GM23338 (cell line): ENCODE data around the gene ESRRB. TPM values are rescaled to one million over a fixed set of nuclear protein-coding genes. Genes with fewer than 3 reads are reported as not detected.

ENCODE experiments used
- ATAC-seq: fragments of 200-7000 bp; cut with Tn5 transposase; 3 replicates; pipeline ENCODE4 v1.9.1; 2020
- DNase-seq: peaks from one replicate; pipeline ENCODE4 v3.0.0-alpha.2; 2015; ENCODE audit warnings: low spot score
- H2AFZ ChIP-seq: fragments of 200-600 bp; sonication (generic); 2 replicates; pipeline ENCODE4 v1.8.0; 2016; ENCODE audit warnings: antibody characterized with exemption, mild to moderate bottlenecking, moderate library complexity
- H3F3A ChIP-seq: fragments of 200-600 bp; sonication (generic); replicated peaks from 2 replicates; pipeline ENCODE4 v1.8.0; 2017; ENCODE audit warnings: antibody characterized with exemption, mixed run types, low read depth
- H3K27ac ChIP-seq: fragments of 200-600 bp; sonication (generic); 2 replicates; pipeline ENCODE4 v1.6.1; 2016; ENCODE audit warnings: low read depth
- H3K27me3 ChIP-seq: fragments of 200-600 bp; sonication (generic); 2 replicates; pipeline ENCODE4 v1.8.0; 2016; ENCODE audit warnings: mild to moderate bottlenecking, mixed run types, moderate library complexity; ENCODE audit not compliant: insufficient read depth
- H3K36me3 ChIP-seq: fragments of 200-600 bp; sonication (generic); 2 replicates; pipeline ENCODE4 v1.8.0; 2016; ENCODE audit warnings: mild to moderate bottlenecking; ENCODE audit not compliant: insufficient read depth
- H3K4me1 ChIP-seq: fragments of 200-600 bp; sonication (generic); 2 replicates; pipeline ENCODE4 v1.8.0; 2016; ENCODE audit warnings: mild to moderate bottlenecking, moderate library complexity; ENCODE audit not compliant: insufficient read depth
- H3K4me2 ChIP-seq: fragments of 200-600 bp; sonication (generic); 2 replicates; pipeline ENCODE4 v1.7.1; 2017; ENCODE audit warnings: mixed run types
- H3K4me3 ChIP-seq: fragments of 200-600 bp; sonication (generic); 2 replicates; pipeline ENCODE4 v1.6.1; 2016; ENCODE audit warnings: mixed run types
- H3K79me2 ChIP-seq: fragments of 200-600 bp; sonication (generic); replicated peaks from 2 replicates; pipeline ENCODE4 v1.8.0; 2017; ENCODE audit warnings: mild to moderate bottlenecking; ENCODE audit not compliant: insufficient read depth
- H3K9me2 ChIP-seq: fragments of 200-600 bp; sonication (generic); 2 replicates; pipeline ENCODE4 v1.8.0; 2017; ENCODE audit not compliant: insufficient read depth
- H4K20me1 ChIP-seq: fragments of 200-600 bp; sonication (generic); replicated peaks from 2 replicates; pipeline ENCODE4 v1.8.0; 2017; ENCODE audit warnings: mild to moderate bottlenecking; ENCODE audit not compliant: insufficient read depth
- H3K27ac Mint-ChIP-seq: 2 replicates; pipeline ENCODE4 v1.8.0; 2020; ENCODE audit warnings: inconsistent platforms, mild to moderate bottlenecking, moderate library complexity, mixed read lengths
- H3K27me3 Mint-ChIP-seq: 3 replicates; pipeline ENCODE4 v1.8.0; 2022; ENCODE audit warnings: low read depth, mild to moderate bottlenecking, moderate library complexity, mixed read lengths, inconsistent platforms; ENCODE audit not compliant: insufficient read depth, poor library complexity
- H3K36me3 Mint-ChIP-seq: 3 replicates; pipeline ENCODE4 v1.8.0; 2021; ENCODE audit warnings: low read depth, mild to moderate bottlenecking, inconsistent platforms, moderate library complexity, mixed read lengths
- H3K4me1 Mint-ChIP-seq: 3 replicates; pipeline ENCODE4 v1.8.0; 2020; ENCODE audit warnings: mild to moderate bottlenecking, inconsistent platforms, mixed read lengths
- H3K4me3 Mint-ChIP-seq: 3 replicates; pipeline ENCODE4 v1.8.0; 2021; ENCODE audit warnings: moderate library complexity, mild to moderate bottlenecking, inconsistent platforms, mixed read lengths
- H3K9me3 Mint-ChIP-seq: 3 replicates; pipeline ENCODE4 v1.8.0; 2020; ENCODE audit warnings: moderate library complexity, mild to moderate bottlenecking, inconsistent platforms, mixed read lengths
- CTCF ChIP-seq, 2 experiments: fragments of 200-600 bp in 1 of 2; sonication (generic) in 1 of 2; conservative IDR thresholded peaks; 2 replicates each; pipeline versions ENCODE4 v1.5.1 to v1.6.1; 2016 to 2017; ENCODE audit warnings: antibody characterized with exemption in 2 of 2, low read depth in 2 of 2, mild to moderate bottlenecking in 2 of 2, moderate library complexity in 1 of 2
- EZH2phosphoT487 ChIP-seq: fragments of 200-600 bp; sonication (generic); IDR thresholded peaks from one replicate; pipeline ENCODE4 v1.8.1; 2018; ENCODE audit warnings: antibody characterized with exemption; ENCODE audit not compliant: unreplicated experiment
- JUNB ChIP-seq: IDR thresholded peaks from one replicate; pipeline ENCODE4 v1.6.1; 2016; ENCODE audit warnings: antibody characterized with exemption; ENCODE audit not compliant: unreplicated experiment
- NANOG ChIP-seq: IDR thresholded peaks from 2 replicates; pipeline ENCODE4 v1.6.1; 2016; ENCODE audit warnings: antibody characterized with exemption, borderline replicate concordance
- STAT1 ChIP-seq: IDR thresholded peaks from one replicate; pipeline ENCODE4 v1.6.1; 2016; ENCODE audit warnings: antibody characterized with exemption; ENCODE audit not compliant: unreplicated experiment
- ZNF331 ChIP-seq: fragments of 250-450 bp; sonication (Bioruptor Pico); IDR thresholded peaks from 2 replicates; pipeline ENCODE4 v1.5.0; 2020; ENCODE audit warnings: low read depth, mild to moderate bottlenecking, moderate library complexity
- ZNF462 ChIP-seq: fragments of 250-450 bp; sonication (Bioruptor Pico); IDR thresholded peaks from 2 replicates; pipeline ENCODE4 v1.5.0; 2020; ENCODE audit warnings: mild to moderate bottlenecking, moderate library complexity
- polyA plus RNA-seq: library from polyadenylated mRNA; unstranded; fragments of >200 nt; fragmentation: Nextera tagmentation; extraction: Ambion mirVana; gene quantifications from 2 replicates; pipeline ENCODE4 v1.2.1, GENCODE V29; 2016
- total RNA-seq: library from RNA; depleted of rRNA; stranded (reverse); fragments of >200 nt; shearing (Covaris generic); gene quantifications from 2 replicates; pipeline ENCODE4 v1.2.3, GENCODE V29; 2014

The ESRRB gene
- total and polyA plus RNA-seq, 2 experiments from 2014 or later = 0.31 to 0.52 TPM

- Histone ChIP-seq H3K36me3 (no peaks in the 10 kb centered on the region), H4K20me1 (no peaks in the 10 kb centered on the region), H3K4me1 (no peaks in the 10 kb centered on the region), H3K4me3 (no peak overlapping the region), H3K9me2 (no peaks in the 10 kb centered on the region), H3F3A (no peaks in the 10 kb centered on the region), H3K27ac (no peak overlapping the region), H3K79me2 (no peaks in the 10 kb centered on the region), H2AFZ (no peak overlapping the region), H3K4me2 (no peak overlapping the region), H3K27me3 (no peaks in the 10 kb centered on the region)
- Mint-ChIP-seq H3K36me3 (no peaks in the 10 kb centered on the region), H3K4me1 (peaks cover 12% of the 10 kb centered on the region), H3K27ac (no peak overlapping the region), H3K4me3 (no peak overlapping the region), H3K27me3 (peaks cover 7% of the 10 kb centered on the region), H3K9me3 (no peaks in the 10 kb centered on the region)
- ATAC-seq (no peak), DNase-seq (no peak)
- no peak for TF ChIP-seq STAT1
- no peak for TF ChIP-seq ZNF331 (CRISPR knock-in tag)
- no peak for TF ChIP-seq EZH2phosphoT487
These were observed 58.3 kb downstream of the ESRRB start for GRCh38 chr14:76434220-76434619.

- Histone ChIP-seq H3K27me3 (no peaks in the 10 kb centered on the region), H4K20me1 (no peaks in the 10 kb centered on the region), H3K27ac (no peak overlapping the region), H3K9me2 (no peaks in the 10 kb centered on the region), H3K36me3 (no peaks in the 10 kb centered on the region), H3K79me2 (no peaks in the 10 kb centered on the region), H3K4me1 (no peaks in the 10 kb centered on the region), H3K4me3 (no peak overlapping the region), H3F3A (no peaks in the 10 kb centered on the region), H3K4me2 (no peak overlapping the region), H2AFZ (no peak overlapping the region)
- Mint-ChIP-seq H3K27me3 (peaks cover 2% of the 10 kb centered on the region), H3K4me1 (no peaks in the 10 kb centered on the region), H3K9me3 (no peaks in the 10 kb centered on the region), H3K36me3 (no peaks in the 10 kb centered on the region), H3K4me3 (no peak overlapping the region), H3K27ac (no peak overlapping the region)
- ATAC-seq (no peak), DNase-seq (no peak)
- TF ChIP-seq NANOG = no peak
- no peak for TF ChIP-seq CTCF (conservative IDR thresholded peaks at IDR 0.05; ENCODE audit: low read depth in 2 of 2)
These were observed 63.4 kb downstream of the ESRRB start for GRCh38 chr14:76439237-76439775.

GRCh38 chr14:76446486-76446885, 70.5 kb downstream of the ESRRB start:
- Mint-ChIP-seq H3K36me3 (no peaks in the 10 kb centered on the region), H3K9me3 (no peaks in the 10 kb centered on the region), H3K4me1 (peaks cover 9% of the 10 kb centered on the region), H3K27me3 (no peaks in the 10 kb centered on the region), H3K27ac (no peak overlapping the region), H3K4me3 (no peak overlapping the region)
- DNase-seq (no peak), ATAC-seq (no peak)
- H3K79me2 ChIP-seq = no peaks in the 10 kb centered on the region
- no peak overlapping the region for H3K4me3 ChIP-seq
- peak overlapping the region; percentile 18; the same call in 1 of the 2 replicates for H2AFZ ChIP-seq
- no peak overlapping the region for H3K27ac ChIP-seq
- no peaks in the 10 kb centered on the region for H3K4me1 ChIP-seq
- no peaks in the 10 kb centered on the region for H3F3A ChIP-seq
- no peaks in the 10 kb centered on the region for H4K20me1 ChIP-seq
- H3K27me3 ChIP-seq = no peaks in the 10 kb centered on the region
- no peaks in the 10 kb centered on the region for H3K9me2 ChIP-seq
- H3K36me3 ChIP-seq = no peaks in the 10 kb centered on the region
- H3K4me2 ChIP-seq = no peak overlapping the region
- no peak for TF ChIP-seq NANOG
- no peak for TF ChIP-seq ZNF462
- TF ChIP-seq JUNB = no peak
